ENCODE results near the gene ZFYVE9. TPM values are rescaled to one million over a fixed set of nuclear protein-coding genes. Genes with fewer than 3 reads are reported as not detected.

The ZFYVE9 gene
- total and polyA plus RNA-seq, 2 of the 13 experiments (the other 11 are each of a cell fraction or from before 2014, with no cell fraction given): 9.2 to 19.8 TPM

DNA sequence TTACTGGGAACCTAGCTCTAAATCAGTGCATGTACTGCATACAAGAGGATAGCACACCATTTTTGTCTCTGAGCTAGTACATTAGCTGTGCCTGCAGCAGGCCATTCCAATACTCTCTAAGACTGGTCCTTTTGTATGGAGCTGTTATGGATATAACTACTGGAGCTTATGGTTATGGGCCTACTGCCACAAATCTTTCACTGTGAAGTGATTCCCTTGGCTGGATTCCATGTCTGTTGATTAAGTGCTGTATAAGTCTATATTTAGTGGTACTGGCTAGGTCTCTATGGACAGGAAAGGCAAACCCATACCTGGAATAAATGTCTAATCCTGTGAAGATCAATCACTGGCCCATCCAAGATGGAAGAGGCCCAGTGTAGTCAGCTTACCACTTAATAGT lies 12.0 kb downstream of the ZFYVE9 start:
- ATAC-seq (no peak), DNase-seq (ENCODE audit: low spot score) (no peak), FAIRE-seq (no peak)
- in situ Hi-C loops (cut with HindIII; ENCODE audit: extremely low pct_ligation_motif_present, low pct_unique_long_range_greater_than_20kb) (no loop called here), intact Hi-C loops (cut with micrococcal nuclease; ENCODE audit: unreplicated experiment) (no loop called here)
- no peak overlapping the region for H3K27ac ChIP-seq (ENCODE audit: extremely low read length, insufficient read depth, low read length)
- BruUV-seq (replicated peaks): no TSS peak
- no peaks in the 10 kb centered on the region for H3K27me3 ChIP-seq (ENCODE audit: control insufficient read depth in 1 of 2, insufficient read depth in 2 of 2, low read length in 2 of 2)
- H2AFZ ChIP-seq (ENCODE audit: low read length): no peak overlapping the region
- ChIA-PET POLR2A (no interaction called here), CTCF (ENCODE audit: low intra/inter-chr PET ratio, low total read pairs) (no interaction called here)
- H4K20me1 ChIP-seq (ENCODE audit: insufficient read depth, low read length): peaks cover 2% of the 10 kb centered on the region; the same call in 1 of the 2 replicates
- H3K4me3 ChIP-seq (replicated peaks in 1 of 3; ENCODE audit: insufficient read depth in 1 of 3, low read depth in 2 of 3, low read length in 3 of 3): no peak overlapping the region
- no peaks in the 10 kb centered on the region for H3K36me3 ChIP-seq (replicated peaks in 1 of 2; ENCODE audit: control insufficient read depth in 1 of 2, insufficient read depth in 2 of 2, low read length in 2 of 2)
- H3K79me2 ChIP-seq (ENCODE audit: insufficient read depth, low read length): peaks cover 67% of the 10 kb centered on the region
- H3K9me3 ChIP-seq (ENCODE audit: low read length): no peaks in the 10 kb centered on the region
- H3K4me2 ChIP-seq (ENCODE audit: low read depth, low read length): no peak overlapping the region
- H3K9ac ChIP-seq (ENCODE audit: insufficient read depth, low read depth, low read length): no peak overlapping the region
- TF ChIP-seq, protein P1, sequence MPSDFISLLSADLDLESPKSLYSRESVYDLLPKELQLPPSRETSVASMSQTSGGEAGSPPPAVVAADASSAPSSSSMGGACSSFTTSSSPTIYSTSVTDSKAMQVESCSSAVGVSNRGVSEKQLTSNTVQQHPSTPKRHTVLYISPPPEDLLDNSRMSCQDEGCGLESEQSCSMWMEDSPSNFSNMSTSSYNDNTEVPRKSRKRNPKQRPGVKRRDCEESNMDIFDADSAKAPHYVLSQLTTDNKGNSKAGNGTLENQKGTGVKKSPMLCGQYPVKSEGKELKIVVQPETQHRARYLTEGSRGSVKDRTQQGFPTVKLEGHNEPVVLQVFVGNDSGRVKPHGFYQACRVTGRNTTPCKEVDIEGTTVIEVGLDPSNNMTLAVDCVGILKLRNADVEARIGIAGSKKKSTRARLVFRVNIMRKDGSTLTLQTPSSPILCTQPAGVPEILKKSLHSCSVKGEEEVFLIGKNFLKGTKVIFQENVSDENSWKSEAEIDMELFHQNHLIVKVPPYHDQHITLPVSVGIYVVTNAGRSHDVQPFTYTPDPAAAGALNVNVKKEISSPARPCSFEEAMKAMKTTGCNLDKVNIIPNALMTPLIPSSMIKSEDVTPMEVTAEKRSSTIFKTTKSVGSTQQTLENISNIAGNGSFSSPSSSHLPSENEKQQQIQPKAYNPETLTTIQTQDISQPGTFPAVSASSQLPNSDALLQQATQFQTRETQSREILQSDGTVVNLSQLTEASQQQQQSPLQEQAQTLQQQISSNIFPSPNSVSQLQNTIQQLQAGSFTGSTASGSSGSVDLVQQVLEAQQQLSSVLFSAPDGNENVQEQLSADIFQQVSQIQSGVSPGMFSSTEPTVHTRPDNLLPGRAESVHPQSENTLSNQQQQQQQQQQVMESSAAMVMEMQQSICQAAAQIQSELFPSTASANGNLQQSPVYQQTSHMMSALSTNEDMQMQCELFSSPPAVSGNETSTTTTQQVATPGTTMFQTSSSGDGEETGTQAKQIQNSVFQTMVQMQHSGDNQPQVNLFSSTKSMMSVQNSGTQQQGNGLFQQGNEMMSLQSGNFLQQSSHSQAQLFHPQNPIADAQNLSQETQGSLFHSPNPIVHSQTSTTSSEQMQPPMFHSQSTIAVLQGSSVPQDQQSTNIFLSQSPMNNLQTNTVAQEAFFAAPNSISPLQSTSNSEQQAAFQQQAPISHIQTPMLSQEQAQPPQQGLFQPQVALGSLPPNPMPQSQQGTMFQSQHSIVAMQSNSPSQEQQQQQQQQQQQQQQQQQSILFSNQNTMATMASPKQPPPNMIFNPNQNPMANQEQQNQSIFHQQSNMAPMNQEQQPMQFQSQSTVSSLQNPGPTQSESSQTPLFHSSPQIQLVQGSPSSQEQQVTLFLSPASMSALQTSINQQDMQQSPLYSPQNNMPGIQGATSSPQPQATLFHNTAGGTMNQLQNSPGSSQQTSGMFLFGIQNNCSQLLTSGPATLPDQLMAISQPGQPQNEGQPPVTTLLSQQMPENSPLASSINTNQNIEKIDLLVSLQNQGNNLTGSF (CRISPR knock-in tag; IDR thresholded peaks at IDR 0.05): no peak
- no peak for TF ChIP-seq TP53 (CRISPR knock-in tag; conservative IDR thresholded peaks at IDR 0.05)
- TF ChIP-seq ZNF331 (CRISPR knock-in tag; IDR thresholded peaks at IDR 0.05): no peak
- TF ChIP-seq ELF4 (CRISPR knock-in tag; IDR thresholded peaks at IDR 0.05; ENCODE audit: borderline replicate concordance): no peak
- H3K4me1 ChIP-seq (ENCODE audit: insufficient read depth, low read length): peaks cover 17% of the 10 kb centered on the region

Measured in HepG2 (cell line).